Smooth muscle cell (in vitro differentiated cells): ENCODE results near the gene GOPC. TPM values are rescaled to one million over a fixed set of nuclear protein-coding genes. Genes with fewer than 3 reads are reported as not detected.

ENCODE experiments used
- DNase-seq: peaks from one replicate; lab custom pipeline; 2025; ENCODE audit not compliant: unreplicated experiment; lab: John Stamatoyannopoulos, UW
- H2AFZ ChIP-seq: fragments of 200-600 bp; sonication (generic); 2 replicates; pipeline ENCODE4 v1.6.0; 2016; ENCODE audit warnings: antibody characterized with exemption, low read depth, mild to moderate bottlenecking
- H3F3A ChIP-seq: fragments of 200-600 bp; sonication (generic); 2 replicates; pipeline ENCODE4 v1.6.0; 2017; ENCODE audit warnings: antibody characterized with exemption, low read depth
- H3K27ac ChIP-seq: fragments of 200-600 bp; sonication (generic); 2 replicates; pipeline ENCODE4 v1.5.1; 2016; ENCODE audit warnings: low read depth, mild to moderate bottlenecking
- H3K27me3 ChIP-seq: fragments of 200-600 bp; sonication (generic); 2 replicates; pipeline ENCODE4 v1.6.1; 2016; ENCODE audit warnings: low read depth, mild to moderate bottlenecking
- H3K36me3 ChIP-seq: fragments of 200-600 bp; sonication (generic); 2 replicates; pipeline ENCODE4 v1.5.1; 2016; ENCODE audit warnings: low read depth
- H3K4me1 ChIP-seq: fragments of 200-600 bp; sonication (generic); 2 replicates; pipeline ENCODE4 v1.5.1; 2016; ENCODE audit warnings: low read depth
- H3K4me2 ChIP-seq: fragments of 200-600 bp; sonication (generic); 2 replicates; pipeline ENCODE4 v1.6.0; 2016; ENCODE audit warnings: mild to moderate bottlenecking
- H3K4me3 ChIP-seq: fragments of 200-600 bp; sonication (generic); 2 replicates; pipeline ENCODE4 v1.5.1; 2016; ENCODE audit warnings: mild to moderate bottlenecking
- H3K79me2 ChIP-seq: fragments of 200-600 bp; sonication (generic); 2 replicates; pipeline ENCODE4 v1.6.0; 2016; ENCODE audit warnings: low read depth, mild to moderate bottlenecking
- H3K9ac ChIP-seq: fragments of 200-600 bp; sonication (generic); 2 replicates; pipeline ENCODE4 v1.6.0; 2016; ENCODE audit warnings: low read depth
- H3K9me3 ChIP-seq: fragments of 200-600 bp; sonication (generic); replicated peaks from 2 replicates; pipeline ENCODE4 v1.5.1; 2016; ENCODE audit warnings: low read depth
- H4K20me1 ChIP-seq: fragments of 200-600 bp; sonication (generic); 2 replicates; pipeline ENCODE4 v1.6.0; 2016; ENCODE audit warnings: low read depth
- WGBS: methylation state at CpG from one replicate; pipeline ENCODE4 v1.1.7; 2016; ENCODE audit warnings: low lambda C conversion rate; 5-methylcytosine and 5-hydroxymethylcytosine counted together
- polyA plus RNA-seq: library from polyadenylated mRNA; unstranded; fragments of >200 nt; fragmentation: Nextera tagmentation; extraction: Ambion mirVana; gene quantifications from 2 replicates; pipeline ENCODE4 v1.2.1, GENCODE V29; 2016
- total RNA-seq: library from RNA; depleted of rRNA; stranded (reverse); fragments of >200 nt; gene quantifications from 2 replicates; pipeline ENCODE4 v1.2.3, GENCODE V29; 2014
- TF ChIP-seq, protein P1 (sequence below): fragments of 200-600 bp; sonication (generic); IDR thresholded peaks from 2 replicates; pipeline ENCODE4 v1.5.1; 2017; ENCODE audit warnings: borderline replicate concordance, mild to moderate bottlenecking, antibody characterized with exemption; ENCODE audit not compliant: insufficient read depth, poor library complexity, severe bottlenecking

GOPC gene
- total and polyA plus RNA-seq, 2 experiments from 2014 or later: 26.5 to 73.7 TPM

DNA sequence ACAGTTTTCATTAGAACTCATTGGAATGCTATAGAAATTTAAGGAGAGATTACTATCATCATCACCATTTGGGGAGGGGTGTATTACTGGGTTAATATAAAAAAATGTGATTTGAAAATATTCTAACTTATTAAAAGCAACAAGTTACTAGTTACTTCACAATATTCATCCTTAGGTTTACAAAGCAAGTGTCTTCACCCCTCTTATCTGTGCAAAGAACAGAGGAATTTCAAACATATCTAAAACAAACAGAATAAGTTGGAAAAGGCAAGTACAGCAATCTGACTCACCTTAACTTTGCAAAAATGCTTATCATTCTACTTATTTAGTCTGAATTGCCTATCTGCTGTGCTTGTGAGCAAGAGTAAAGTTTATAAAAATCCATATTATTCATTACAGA lies 87.0 kb downstream of the GOPC start:
- Histone ChIP-seq H3K27me3 (no peaks in the 10 kb centered on the region), H3F3A (no peaks in the 10 kb centered on the region), H3K79me2 (peaks cover 19% of the 10 kb centered on the region), H3K4me1 (peaks cover 26% of the 10 kb centered on the region), H4K20me1 (no peaks in the 10 kb centered on the region), H3K9ac (no peak overlapping the region), H3K9me3 (no peaks in the 10 kb centered on the region), H3K36me3 (no peaks in the 10 kb centered on the region), H3K27ac (no peak overlapping the region), H2AFZ (no peak overlapping the region), H3K4me3 (no peak overlapping the region), H3K4me2 (no peak overlapping the region)
- TF ChIP-seq, protein P1, sequence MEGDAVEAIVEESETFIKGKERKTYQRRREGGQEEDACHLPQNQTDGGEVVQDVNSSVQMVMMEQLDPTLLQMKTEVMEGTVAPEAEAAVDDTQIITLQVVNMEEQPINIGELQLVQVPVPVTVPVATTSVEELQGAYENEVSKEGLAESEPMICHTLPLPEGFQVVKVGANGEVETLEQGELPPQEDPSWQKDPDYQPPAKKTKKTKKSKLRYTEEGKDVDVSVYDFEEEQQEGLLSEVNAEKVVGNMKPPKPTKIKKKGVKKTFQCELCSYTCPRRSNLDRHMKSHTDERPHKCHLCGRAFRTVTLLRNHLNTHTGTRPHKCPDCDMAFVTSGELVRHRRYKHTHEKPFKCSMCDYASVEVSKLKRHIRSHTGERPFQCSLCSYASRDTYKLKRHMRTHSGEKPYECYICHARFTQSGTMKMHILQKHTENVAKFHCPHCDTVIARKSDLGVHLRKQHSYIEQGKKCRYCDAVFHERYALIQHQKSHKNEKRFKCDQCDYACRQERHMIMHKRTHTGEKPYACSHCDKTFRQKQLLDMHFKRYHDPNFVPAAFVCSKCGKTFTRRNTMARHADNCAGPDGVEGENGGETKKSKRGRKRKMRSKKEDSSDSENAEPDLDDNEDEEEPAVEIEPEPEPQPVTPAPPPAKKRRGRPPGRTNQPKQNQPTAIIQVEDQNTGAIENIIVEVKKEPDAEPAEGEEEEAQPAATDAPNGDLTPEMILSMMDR: no peak
- DNase-seq: no peak

DNA sequence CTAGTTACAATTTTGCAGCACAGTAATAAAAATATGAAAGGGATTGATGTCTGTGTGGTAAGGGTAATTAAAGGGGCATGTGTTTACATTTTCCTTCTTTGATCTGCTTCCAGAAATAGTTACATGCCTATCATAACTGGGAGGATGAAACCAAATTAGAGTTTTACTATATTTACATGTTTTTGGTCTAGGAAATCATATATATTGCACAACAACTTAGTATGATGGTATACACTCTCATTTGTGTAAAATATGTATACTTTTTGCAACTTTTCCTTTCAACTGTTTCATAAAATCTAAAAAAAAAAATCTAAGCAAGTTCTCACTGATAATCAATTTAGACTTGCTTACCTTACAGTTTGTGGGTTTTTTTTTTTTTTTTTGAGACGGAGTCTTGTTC lies 87.7 kb downstream of the GOPC start:
- Histone ChIP-seq H3F3A (no peaks in the 10 kb centered on the region), H3K4me2 (peak overlapping the region; percentile 31), H3K4me3 (no peak overlapping the region), H3K27ac (peak overlapping the region; percentile 37), H4K20me1 (no peaks in the 10 kb centered on the region), H3K9me3 (no peaks in the 10 kb centered on the region), H2AFZ (no peak overlapping the region), H3K9ac (no peak overlapping the region), H3K27me3 (no peaks in the 10 kb centered on the region), H3K36me3 (no peaks in the 10 kb centered on the region), H3K79me2 (peaks cover 19% of the 10 kb centered on the region), H3K4me1 (peaks cover 26% of the 10 kb centered on the region)
- TF ChIP-seq, protein P1: no peak
- no peak for DNase-seq
- WGBS: 100% methylated on average over 1 of the region's 1 CpG

DNA sequence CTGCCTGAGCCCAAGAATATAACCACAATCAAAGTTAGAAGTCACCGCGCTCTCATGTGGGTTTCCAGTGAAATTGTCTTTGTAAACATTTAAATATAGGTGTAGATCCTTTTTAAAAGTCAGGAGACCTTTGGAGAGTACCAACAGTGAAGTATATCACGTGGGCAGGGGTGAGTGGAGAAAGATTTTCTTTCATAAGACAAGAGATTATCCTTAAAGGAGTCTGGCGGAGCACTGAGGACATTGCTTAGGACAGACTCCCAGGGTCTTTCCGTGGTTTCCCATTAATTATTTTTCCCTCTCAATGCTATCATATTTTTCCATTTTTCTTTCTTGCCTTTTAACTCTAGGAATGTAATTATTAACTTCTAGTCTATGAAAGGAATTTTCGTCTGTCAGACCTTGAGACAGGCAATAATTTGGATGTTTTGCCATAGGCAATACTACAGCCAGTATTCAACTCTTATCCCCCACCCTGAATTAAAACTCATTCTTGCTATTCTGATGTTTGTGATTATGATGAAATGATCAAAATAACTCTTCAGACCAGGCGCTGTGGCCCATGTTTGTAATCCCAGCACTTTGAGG lies 88.4 kb downstream of the GOPC start:
- TF ChIP-seq, protein P1: no peak
- H3K79me2 ChIP-seq: peaks cover 14% of the 10 kb centered on the region
- H3F3A ChIP-seq: no peaks in the 10 kb centered on the region
- no peaks in the 10 kb centered on the region for H3K27me3 ChIP-seq
- H3K4me2 ChIP-seq: peak overlapping the region; percentile 32
- 65% methylated on average over 7 of the region's 7 CpGs for WGBS
- DNase-seq: no peak
- no peak overlapping the region for H3K4me3 ChIP-seq
- H3K9me3 ChIP-seq: no peaks in the 10 kb centered on the region
- H2AFZ ChIP-seq: no peak overlapping the region
- no peaks in the 10 kb centered on the region for H4K20me1 ChIP-seq
- H3K36me3 ChIP-seq: no peaks in the 10 kb centered on the region
- peak overlapping the region; percentile 37 for H3K27ac ChIP-seq
- H3K4me1 ChIP-seq: peaks cover 26% of the 10 kb centered on the region
- no peak overlapping the region for H3K9ac ChIP-seq

DNA sequence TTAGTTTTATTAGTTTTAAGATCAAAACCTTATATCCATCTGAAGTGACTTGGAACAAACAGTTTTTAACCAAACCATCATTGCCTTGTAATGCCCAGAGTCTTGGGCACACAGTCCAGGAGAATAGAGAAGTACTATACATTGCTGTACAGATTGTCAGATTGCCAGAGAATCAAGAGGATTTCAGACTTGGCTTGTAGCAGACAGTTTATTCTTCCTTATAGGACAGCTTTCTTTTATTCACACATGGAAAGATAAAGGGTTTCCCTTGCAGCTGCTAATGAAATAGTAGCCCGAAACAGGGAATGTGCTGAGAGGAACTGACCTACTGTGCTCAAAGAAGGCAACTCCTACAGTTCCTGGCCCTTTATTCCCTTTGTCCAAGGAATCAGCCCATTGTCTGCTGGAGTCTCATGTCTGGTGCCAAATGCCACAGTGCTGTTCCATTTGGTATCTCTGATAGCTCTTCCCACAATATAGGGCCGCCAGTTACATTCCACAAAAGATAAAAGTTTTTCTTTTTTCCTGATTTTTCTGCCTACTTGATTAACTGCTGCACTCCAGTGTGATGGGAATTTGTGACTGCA lies 89.2 kb downstream of the GOPC start:
- H3K27me3 ChIP-seq: no peaks in the 10 kb centered on the region
- H2AFZ ChIP-seq: no peak overlapping the region
- H3K4me2 ChIP-seq: peak overlapping the region; percentile 49
- no peaks in the 10 kb centered on the region for H3F3A ChIP-seq
- TF ChIP-seq, protein P1: no peak
- no peaks in the 10 kb centered on the region for H3K36me3 ChIP-seq
- H3K9ac ChIP-seq: no peak overlapping the region
- peaks cover 26% of the 10 kb centered on the region for H3K4me1 ChIP-seq
- H4K20me1 ChIP-seq: no peaks in the 10 kb centered on the region
- H3K4me3 ChIP-seq: no peak overlapping the region
- DNase-seq: no peak
- H3K9me3 ChIP-seq: no peaks in the 10 kb centered on the region
- H3K79me2 ChIP-seq: peaks cover 14% of the 10 kb centered on the region
- peak overlapping the region; percentile 37 for H3K27ac ChIP-seq
- 54% methylated on average over 2 of the region's 2 CpGs for WGBS
